Lower leg skin (tissue), 4 donors: ENCODE data around the gene SH3BP1. TPM values are rescaled to one million over a fixed set of nuclear protein-coding genes. Genes with fewer than 3 reads are reported as not detected.
"Not testable (repeated sequence)": the region's sequence is repeated elsewhere in the genome, so short reads cannot be mapped to it uniquely, and the experiment has no call there.

Source experiments
- DNase-seq, 2 donors: peaks; one replicate each; pipeline ENCODE4 v3.0.0-alpha.2; 2019; ENCODE audit warnings: low spot score in 2 of 2
- H3K4me3 ChIP-seq: fragments of 200-600 bp; sonication (generic); 2 replicates; pipeline ENCODE4 v1.5.1; 2017; ENCODE audit warnings: mild to moderate bottlenecking, low read depth; ENCODE audit not compliant: poor library complexity, severe bottlenecking
- CTCF ChIP-seq, 3 donors: fragments of 450-650 bp; IDR thresholded peaks; one replicate each; pipeline ENCODE4 v1.5.1; 2016; ENCODE audit warnings: antibody characterized with exemption in 3 of 3, mild to moderate bottlenecking in 3 of 3, moderate library complexity in 2 of 3
- POLR2A ChIP-seq, 2 donors: fragments of 450-650 bp; IDR thresholded peaks; one replicate each; pipeline ENCODE4 v1.6.1; 2016 to 2017; ENCODE audit warnings: antibody characterized with exemption in 2 of 2, mild to moderate bottlenecking in 1 of 2, moderate library complexity in 1 of 2
- WGBS, 2 donors: methylation state at CpG; one replicate each; pipeline ENCODE4 v1.1.5; 2018; 5-methylcytosine and 5-hydroxymethylcytosine counted together
- intact Hi-C: fragments of 100-400 bp; cut with DNase I; formaldehyde crosslinking; loops from one replicate; pipeline ENCODE4 v1.15.0; 2023; ENCODE audit warnings: low total_unique reads
- total RNA-seq, 4 donors: library from RNA; depleted of rRNA; stranded (reverse); fragments of >200 nt; gene quantifications; one replicate each; pipeline ENCODE4 v1.1.0, GENCODE V29; 2016

The SH3BP1 gene
- 10 to 100 TPM; 29.1 to 83.3 (median 60.3) TPM for total RNA-seq

GRCh38 chr22:37639070-37639760, at the start of gene SH3BP1:
Gene SH3BP1 (plus strand): TSS chr22:37639669. CDS start chr22:37639788, 119 bp downstream.
- 0 to 11% methylated on average over 12 to 29 of the region's 57 CpGs for WGBS, 2 donors
- peak within 1 kb of the TSS; percentile 42 for H3K4me3 ChIP-seq
- intact Hi-C loops: no loop called here
- no peak for DNase-seq
- TF ChIP-seq POLR2A (IDR thresholded peaks at IDR 0.05): no peak
- TF ChIP-seq CTCF (IDR thresholded peaks at IDR 0.05): no peak

- DNase-seq, H3K4me3 ChIP-seq: not testable (repeated sequence)
- 88 to 89% methylated on average over 6 of the region's 6 CpGs for WGBS, 2 donors
- intact Hi-C loops: loop anchor here (10.0 kb wide), 1 partner anchor 46 kb away; no protein-coding TSS in a partner anchor
These were observed 48.4 kb upstream of the SH3BP1 start for GRCh38 chr22:37591081-37591480.

GRCh38 chr22:37591823-37592404, 47.6 kb upstream of the SH3BP1 start:
- 81 to 83% methylated on average over 12 of the region's 12 CpGs for WGBS, 2 donors
- H3K4me3 ChIP-seq: no peak overlapping the region
- intact Hi-C loops: loop anchor here (10.0 kb wide), 1 partner anchor 47 kb away; no protein-coding TSS in a partner anchor
- no peak for DNase-seq
- TF ChIP-seq POLR2A (IDR thresholded peaks at IDR 0.05) (no peak), CTCF (IDR thresholded peaks at IDR 0.05) (no peak)

- TF ChIP-seq CTCF (IDR thresholded peaks at IDR 0.05): no peak
- TF ChIP-seq POLR2A (IDR thresholded peaks at IDR 0.05): no peak
- WGBS, 2 donors: 86 to 89% methylated on average over 5 of the region's 5 CpGs
- intact Hi-C loops: loop anchor here (10.0 kb wide), 1 partner anchor 49 kb away; no protein-coding TSS in a partner anchor
- no peak for DNase-seq
- no peak overlapping the region for H3K4me3 ChIP-seq
These were observed 45.2 kb upstream of the SH3BP1 start for GRCh38 chr22:37594237-37594636.

GRCh38 chr22:37599153-37599552, 40.3 kb upstream of the SH3BP1 start:
- no peak overlapping the region for H3K4me3 ChIP-seq
- DNase-seq: peak in 1 of 2 donors; percentile 46
- 63 to 69% methylated on average over 4 of the region's 4 CpGs for WGBS, 2 donors
- no peak for TF ChIP-seq POLR2A (IDR thresholded peaks at IDR 0.05)
- intact Hi-C loops: loop anchor here (10.0 kb wide), 1 partner anchor 54 kb away; no protein-coding TSS in a partner anchor

- no peak overlapping the region for H3K4me3 ChIP-seq
- intact Hi-C loops: no loop called here
- 41 to 62% methylated on average over 4 of the region's 4 CpGs for WGBS, 2 donors
- no peak for TF ChIP-seq CTCF (IDR thresholded peaks at IDR 0.05)
- TF ChIP-seq POLR2A (IDR thresholded peaks at IDR 0.05): no peak
- no peak for DNase-seq
These were observed 38.3 kb upstream of the SH3BP1 start for GRCh38 chr22:37601203-37601539.
